GM10266 (cell line): ENCODE data around the gene SFTPB.
A peak's percentile ranks its signal among the peaks of the same experiment; 100 is the strongest.

Experiments used
- DNase-seq: peaks from one replicate; pipeline ENCODE4 v3.0.0; 2012; ENCODE audit errors: extremely low spot score
- TF ChIP-seq, protein P1 (sequence below): IDR thresholded peaks from 2 replicates; pipeline ENCODE4 v1.5.1; 2012; ENCODE audit warnings: mild to moderate bottlenecking, low read depth; ENCODE audit not compliant: control insufficient read depth, insufficient read depth; ENCODE audit errors: missing control alignments

Gene SFTPB

GRCh38 chr2:85681372-85681763, 13.4 kb upstream of the SFTPB start:
- DNase-seq, result no peak
- TF ChIP-seq, protein P1, sequence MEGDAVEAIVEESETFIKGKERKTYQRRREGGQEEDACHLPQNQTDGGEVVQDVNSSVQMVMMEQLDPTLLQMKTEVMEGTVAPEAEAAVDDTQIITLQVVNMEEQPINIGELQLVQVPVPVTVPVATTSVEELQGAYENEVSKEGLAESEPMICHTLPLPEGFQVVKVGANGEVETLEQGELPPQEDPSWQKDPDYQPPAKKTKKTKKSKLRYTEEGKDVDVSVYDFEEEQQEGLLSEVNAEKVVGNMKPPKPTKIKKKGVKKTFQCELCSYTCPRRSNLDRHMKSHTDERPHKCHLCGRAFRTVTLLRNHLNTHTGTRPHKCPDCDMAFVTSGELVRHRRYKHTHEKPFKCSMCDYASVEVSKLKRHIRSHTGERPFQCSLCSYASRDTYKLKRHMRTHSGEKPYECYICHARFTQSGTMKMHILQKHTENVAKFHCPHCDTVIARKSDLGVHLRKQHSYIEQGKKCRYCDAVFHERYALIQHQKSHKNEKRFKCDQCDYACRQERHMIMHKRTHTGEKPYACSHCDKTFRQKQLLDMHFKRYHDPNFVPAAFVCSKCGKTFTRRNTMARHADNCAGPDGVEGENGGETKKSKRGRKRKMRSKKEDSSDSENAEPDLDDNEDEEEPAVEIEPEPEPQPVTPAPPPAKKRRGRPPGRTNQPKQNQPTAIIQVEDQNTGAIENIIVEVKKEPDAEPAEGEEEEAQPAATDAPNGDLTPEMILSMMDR, result no peak

- DNase-seq, result no peak
- TF ChIP-seq, protein P1, result no peak
Observed at GRCh38 chr2:85680707-85681371, 12.8 kb upstream of the SFTPB start.

GRCh38 chr2:85678794-85679672, 11.0 kb upstream of the SFTPB start:
- peak; percentile 83 for DNase-seq
- TF ChIP-seq, protein P1, result peak; percentile 97

- no peak for DNase-seq
- TF ChIP-seq, protein P1, result no peak
Observed at GRCh38 chr2:85678377-85678776, 10.4 kb upstream of the SFTPB start.

DNA sequence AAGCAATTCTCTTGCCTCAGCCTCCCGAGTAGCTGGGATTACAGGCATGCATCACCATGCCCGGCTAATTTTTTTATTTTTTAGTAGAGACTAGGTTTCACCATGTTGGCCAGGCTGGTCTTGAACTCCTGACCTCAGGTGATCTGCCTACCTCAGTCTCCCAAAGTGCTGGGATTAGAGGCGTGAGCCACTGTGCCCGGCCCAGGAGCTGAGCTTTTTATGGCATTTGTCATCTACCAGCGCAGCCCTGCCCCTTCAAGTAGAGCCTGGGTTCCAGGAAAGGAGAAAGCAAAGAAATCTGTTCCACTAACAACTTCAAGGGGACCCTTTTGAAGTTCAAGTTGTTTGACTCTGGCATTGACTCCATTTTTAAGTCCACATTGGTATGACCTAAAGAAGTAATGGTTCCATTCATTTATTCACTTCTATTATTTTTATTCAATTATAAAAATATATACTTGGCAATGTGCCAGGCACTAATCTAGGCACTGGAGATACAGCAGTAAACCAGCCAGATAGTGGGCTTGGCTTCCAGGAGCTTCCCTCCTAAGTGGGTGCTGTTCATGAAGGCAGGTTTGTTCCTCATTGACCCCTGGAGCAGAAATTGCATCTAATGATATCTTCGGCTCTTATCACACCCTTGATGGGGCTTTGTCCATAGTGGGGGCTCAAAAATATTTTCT, 8.0 kb upstream of the SFTPB start:
- DNase-seq, result no peak
- TF ChIP-seq, protein P1, result no peak

- no peak for DNase-seq
- TF ChIP-seq, protein P1, result no peak
Observed at GRCh38 chr2:85675427-85675826, 7.4 kb upstream of the SFTPB start.

DNA sequence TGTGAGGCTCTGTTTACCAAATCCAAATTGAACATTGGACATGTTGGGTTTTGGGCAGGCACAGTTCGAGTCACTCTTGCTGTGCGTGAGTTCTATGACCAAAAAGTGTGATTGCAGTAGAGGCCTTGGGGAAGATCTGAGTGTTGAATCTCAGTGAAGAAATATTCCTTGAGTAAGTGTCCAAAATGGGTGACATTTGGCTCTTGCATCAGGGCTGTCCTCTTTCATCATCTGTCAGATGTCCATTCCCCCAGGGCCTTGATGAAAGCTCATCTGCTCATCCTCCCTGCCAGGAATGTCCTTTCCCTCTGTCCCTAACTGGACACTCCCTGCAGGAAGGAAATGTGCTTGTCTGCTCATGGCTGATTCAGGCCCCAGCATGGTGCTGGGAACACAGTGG, 6.4 kb upstream of the SFTPB start:
- DNase-seq, result no peak
- TF ChIP-seq, protein P1, result no peak
